ENCODE measurements around the gene DNMT3A. TPM values are rescaled to one million over a fixed set of nuclear protein-coding genes. Genes with fewer than 3 reads are reported as not detected.

The DNMT3A gene
- total RNA-seq, 1 donor from 2014 or later = 113 TPM

- TF ChIP-seq, protein P1, sequence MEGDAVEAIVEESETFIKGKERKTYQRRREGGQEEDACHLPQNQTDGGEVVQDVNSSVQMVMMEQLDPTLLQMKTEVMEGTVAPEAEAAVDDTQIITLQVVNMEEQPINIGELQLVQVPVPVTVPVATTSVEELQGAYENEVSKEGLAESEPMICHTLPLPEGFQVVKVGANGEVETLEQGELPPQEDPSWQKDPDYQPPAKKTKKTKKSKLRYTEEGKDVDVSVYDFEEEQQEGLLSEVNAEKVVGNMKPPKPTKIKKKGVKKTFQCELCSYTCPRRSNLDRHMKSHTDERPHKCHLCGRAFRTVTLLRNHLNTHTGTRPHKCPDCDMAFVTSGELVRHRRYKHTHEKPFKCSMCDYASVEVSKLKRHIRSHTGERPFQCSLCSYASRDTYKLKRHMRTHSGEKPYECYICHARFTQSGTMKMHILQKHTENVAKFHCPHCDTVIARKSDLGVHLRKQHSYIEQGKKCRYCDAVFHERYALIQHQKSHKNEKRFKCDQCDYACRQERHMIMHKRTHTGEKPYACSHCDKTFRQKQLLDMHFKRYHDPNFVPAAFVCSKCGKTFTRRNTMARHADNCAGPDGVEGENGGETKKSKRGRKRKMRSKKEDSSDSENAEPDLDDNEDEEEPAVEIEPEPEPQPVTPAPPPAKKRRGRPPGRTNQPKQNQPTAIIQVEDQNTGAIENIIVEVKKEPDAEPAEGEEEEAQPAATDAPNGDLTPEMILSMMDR (conservative IDR thresholded peaks at IDR 0.05) = no peak
- H3K36me3 Mint-ChIP-seq (ENCODE audit: low read depth) = peaks cover 10% of the 10 kb centered on the region
- no peak overlapping the region for H3K27ac Mint-ChIP-seq (ENCODE audit: unreplicated experiment)
- H3K9me3 Mint-ChIP-seq = no peaks in the 10 kb centered on the region
- DNase-seq (ENCODE audit: low read depth, low spot score) = no peak
- peaks cover 7% of the 10 kb centered on the region for H3K4me1 Mint-ChIP-seq
- H3K27me3 Mint-ChIP-seq (ENCODE audit: low read depth) = no peaks in the 10 kb centered on the region
- H3K4me3 Mint-ChIP-seq = no peak overlapping the region
Observed at GRCh38 chr2:25385910-25386309, 44.2 kb upstream of the DNMT3A start.

GRCh38 chr2:25383806-25384205 is 42.1 kb upstream of the DNMT3A start:
- DNase-seq (ENCODE audit: low read depth, low spot score) = no peak
- H3K27ac Mint-ChIP-seq (ENCODE audit: unreplicated experiment) = no peak overlapping the region
- peaks cover 11% of the 10 kb centered on the region for H3K36me3 Mint-ChIP-seq (ENCODE audit: low read depth)
- H3K4me1 Mint-ChIP-seq = peaks cover 7% of the 10 kb centered on the region
- no peak overlapping the region for H3K4me3 Mint-ChIP-seq
- no peaks in the 10 kb centered on the region for H3K9me3 Mint-ChIP-seq
- TF ChIP-seq, protein P1 (conservative IDR thresholded peaks at IDR 0.05) = no peak
- H3K27me3 Mint-ChIP-seq (ENCODE audit: low read depth) = no peaks in the 10 kb centered on the region

- H3K36me3 Mint-ChIP-seq (ENCODE audit: low read depth) = peaks cover 14% of the 10 kb centered on the region
- H3K27ac Mint-ChIP-seq (ENCODE audit: unreplicated experiment) = peak overlapping the region; percentile 52
- no peaks in the 10 kb centered on the region for H3K9me3 Mint-ChIP-seq
- peaks cover 20% of the 10 kb centered on the region for H3K4me1 Mint-ChIP-seq
- DNase-seq (ENCODE audit: low read depth, low spot score) = no peak
- TF ChIP-seq, protein P1 (conservative IDR thresholded peaks at IDR 0.05) = no peak
- no peak overlapping the region for H3K4me3 Mint-ChIP-seq
- H3K27me3 Mint-ChIP-seq (ENCODE audit: low read depth) = no peaks in the 10 kb centered on the region
Observed at GRCh38 chr2:25381502-25381901, 39.8 kb upstream of the DNMT3A start.

- Mint-ChIP-seq H3K27me3 (ENCODE audit: low read depth) (no peaks in the 10 kb centered on the region), H3K36me3 (ENCODE audit: low read depth) (peaks cover 12% of the 10 kb centered on the region), H3K4me1 (peaks cover 25% of the 10 kb centered on the region), H3K4me3 (no peak overlapping the region), H3K27ac (ENCODE audit: unreplicated experiment) (no peak overlapping the region), H3K9me3 (no peaks in the 10 kb centered on the region)
- no peak for DNase-seq (ENCODE audit: low read depth, low spot score)
- TF ChIP-seq, protein P1 (conservative IDR thresholded peaks at IDR 0.05) = no peak
Observed at GRCh38 chr2:25380586-25381375, 39.1 kb upstream of the DNMT3A start.

DNA sequence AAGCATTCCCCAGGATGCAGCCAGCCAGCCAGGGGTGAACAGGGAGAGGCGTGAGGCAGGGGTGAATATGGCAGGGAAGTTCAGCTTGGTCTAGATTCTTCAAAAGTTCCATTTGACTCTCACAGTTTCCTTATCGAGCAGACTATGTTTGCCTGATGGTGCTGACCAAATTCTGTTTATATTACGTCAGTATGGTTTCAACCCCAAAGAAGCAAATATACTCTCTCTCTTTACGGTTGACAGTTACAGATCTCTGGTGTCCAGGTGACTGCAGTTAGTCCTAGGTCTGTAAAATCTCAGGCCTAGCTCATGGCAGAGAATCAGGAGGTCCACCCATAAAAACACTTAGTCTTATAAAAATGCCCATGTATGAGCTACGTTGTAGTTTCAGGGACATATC is 38.3 kb upstream of the DNMT3A start:
- Mint-ChIP-seq H3K4me3 (no peak overlapping the region), H3K36me3 (ENCODE audit: low read depth) (peaks cover 12% of the 10 kb centered on the region), H3K4me1 (peaks cover 25% of the 10 kb centered on the region), H3K27me3 (ENCODE audit: low read depth) (no peaks in the 10 kb centered on the region), H3K9me3 (no peaks in the 10 kb centered on the region), H3K27ac (ENCODE audit: unreplicated experiment) (peak overlapping the region; percentile 38)
- TF ChIP-seq, protein P1 (conservative IDR thresholded peaks at IDR 0.05) = no peak
- DNase-seq (ENCODE audit: low read depth, low spot score) = no peak
